Central memory CD8-positive, alpha-beta T cell (primary cell): ENCODE results near the gene RNPEPL1.
A peak's percentile ranks its signal among the peaks of the same experiment; 100 is the strongest.
"Not testable (repeated sequence)": the region's sequence is repeated elsewhere in the genome, so short reads cannot be mapped to it uniquely, and the experiment has no call there.

Source experiments
- ATAC-seq: fragments of 150-1000 bp; cut with Tn5 transposase; replicated peaks from 2 replicates; pipeline ENCODE4 v1.10.0; 2022; ENCODE audit warnings: mild to moderate bottlenecking, moderate FRiP score, moderate number of reproducible peaks; ENCODE audit not compliant: poor library complexity, severe bottlenecking; ENCODE audit errors: extremely low read depth
- DNase-seq, 2 donors: peaks; one replicate each; pipeline ENCODE4 v3.0.0; 2021; ENCODE audit warnings: low spot score in 2 of 2
- H3K27ac Mint-ChIP-seq: one replicate; pipeline ENCODE4 v1.8.0; 2022; ENCODE audit warnings: low read depth, mild to moderate bottlenecking, moderate library complexity, mixed read lengths
- H3K27me3 Mint-ChIP-seq: one replicate; pipeline ENCODE4 v1.8.0; 2022; ENCODE audit warnings: mixed read lengths
- H3K36me3 Mint-ChIP-seq: one replicate; pipeline ENCODE4 v1.8.0; 2022; ENCODE audit warnings: mild to moderate bottlenecking, moderate library complexity, mixed read lengths; ENCODE audit not compliant: insufficient read depth
- H3K4me1 Mint-ChIP-seq: one replicate; pipeline ENCODE4 v1.8.0; 2022; ENCODE audit warnings: mixed read lengths
- H3K4me3 Mint-ChIP-seq: one replicate; pipeline ENCODE4 v1.8.0; 2022; ENCODE audit warnings: mild to moderate bottlenecking, moderate library complexity, mixed read lengths
- H3K9me3 Mint-ChIP-seq: one replicate; pipeline ENCODE4 v1.8.0; 2022; ENCODE audit warnings: mixed read lengths

RNPEPL1 gene

DNA sequence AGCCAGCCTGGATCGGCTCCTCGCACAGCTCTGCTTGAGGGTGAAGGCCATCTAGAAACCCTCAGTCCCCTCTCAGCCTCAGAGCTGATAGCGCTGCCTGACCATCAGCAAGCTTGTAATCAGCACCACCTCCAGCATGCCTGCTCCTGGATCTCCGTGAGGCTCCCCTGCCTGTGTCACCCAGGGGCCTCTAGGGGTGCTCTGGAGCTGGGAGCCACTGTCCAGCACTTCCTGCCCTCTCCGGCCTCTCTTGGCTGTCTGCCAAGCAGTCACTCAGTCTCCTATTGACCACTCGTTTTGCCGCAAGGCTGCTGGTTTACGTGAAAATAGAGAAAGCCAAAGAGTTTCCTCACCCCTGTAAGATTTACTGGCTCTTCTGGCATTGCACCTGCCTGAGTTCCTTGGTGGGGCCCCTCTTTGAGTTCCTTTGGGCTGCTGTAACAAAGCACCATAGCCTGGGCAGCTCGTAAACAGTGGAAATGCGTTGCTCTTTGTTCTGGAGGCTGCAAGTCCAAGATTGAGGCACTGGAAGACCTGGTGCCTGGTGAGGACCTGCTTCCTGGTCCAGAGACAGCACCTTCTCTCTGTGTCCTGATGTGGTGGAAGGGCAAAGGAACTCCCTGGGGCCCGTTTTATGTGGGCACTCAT is 36.1 kb downstream of the RNPEPL1 start:
- no peaks in the 10 kb centered on the region for H3K27me3 Mint-ChIP-seq
- H3K9me3 Mint-ChIP-seq = no peaks in the 10 kb centered on the region
- H3K4me3 Mint-ChIP-seq = no peak overlapping the region
- H3K27ac Mint-ChIP-seq = no peak overlapping the region
- ATAC-seq (no peak), DNase-seq (no peak)
- H3K4me1 Mint-ChIP-seq = peaks cover 6% of the 10 kb centered on the region
- H3K36me3 Mint-ChIP-seq = peaks cover 8% of the 10 kb centered on the region

DNA sequence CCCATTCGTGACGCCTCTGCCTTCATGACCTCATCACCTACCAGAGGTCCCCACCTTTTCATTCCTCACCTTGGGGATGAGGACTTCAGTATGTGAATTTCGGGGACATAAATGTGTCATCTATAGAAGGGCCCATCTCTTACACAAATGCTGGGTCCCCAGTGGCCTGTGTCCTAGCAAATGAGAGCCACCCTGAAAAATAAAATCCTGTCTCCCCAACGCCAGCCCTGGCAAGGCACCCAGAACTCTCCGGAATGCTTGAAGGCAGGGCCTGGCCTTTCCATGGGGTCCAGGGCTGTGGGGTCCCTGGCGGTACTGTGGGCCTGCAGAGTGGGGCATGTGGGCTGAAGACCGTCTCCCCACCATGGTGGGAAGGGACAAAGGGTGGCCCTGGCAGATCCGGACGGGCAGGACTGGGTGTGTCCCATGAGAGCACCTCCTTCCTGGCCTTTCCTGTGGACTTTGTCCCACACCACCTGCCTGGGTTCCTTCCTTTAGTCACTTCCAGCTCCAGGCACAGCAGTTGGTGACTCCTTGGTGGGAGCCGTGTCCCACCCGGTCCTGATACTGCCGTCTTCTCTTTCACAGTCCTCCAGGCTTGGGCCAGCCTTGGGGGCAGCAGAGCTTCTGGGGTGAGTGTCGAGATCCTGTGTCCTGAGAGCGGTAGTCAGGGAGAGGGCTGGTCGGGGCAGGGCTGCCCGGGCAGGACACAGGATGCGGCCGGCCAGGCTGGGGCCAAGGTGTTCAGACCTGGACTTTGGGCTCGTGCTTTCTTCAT is 36.8 kb downstream of the RNPEPL1 start:
- H3K4me3 Mint-ChIP-seq = no peak overlapping the region
- peaks cover 6% of the 10 kb centered on the region for H3K4me1 Mint-ChIP-seq
- DNase-seq (no peak), ATAC-seq (no peak)
- H3K36me3 Mint-ChIP-seq = peaks cover 8% of the 10 kb centered on the region
- no peak overlapping the region for H3K27ac Mint-ChIP-seq
- no peaks in the 10 kb centered on the region for H3K9me3 Mint-ChIP-seq
- no peaks in the 10 kb centered on the region for H3K27me3 Mint-ChIP-seq

DNA sequence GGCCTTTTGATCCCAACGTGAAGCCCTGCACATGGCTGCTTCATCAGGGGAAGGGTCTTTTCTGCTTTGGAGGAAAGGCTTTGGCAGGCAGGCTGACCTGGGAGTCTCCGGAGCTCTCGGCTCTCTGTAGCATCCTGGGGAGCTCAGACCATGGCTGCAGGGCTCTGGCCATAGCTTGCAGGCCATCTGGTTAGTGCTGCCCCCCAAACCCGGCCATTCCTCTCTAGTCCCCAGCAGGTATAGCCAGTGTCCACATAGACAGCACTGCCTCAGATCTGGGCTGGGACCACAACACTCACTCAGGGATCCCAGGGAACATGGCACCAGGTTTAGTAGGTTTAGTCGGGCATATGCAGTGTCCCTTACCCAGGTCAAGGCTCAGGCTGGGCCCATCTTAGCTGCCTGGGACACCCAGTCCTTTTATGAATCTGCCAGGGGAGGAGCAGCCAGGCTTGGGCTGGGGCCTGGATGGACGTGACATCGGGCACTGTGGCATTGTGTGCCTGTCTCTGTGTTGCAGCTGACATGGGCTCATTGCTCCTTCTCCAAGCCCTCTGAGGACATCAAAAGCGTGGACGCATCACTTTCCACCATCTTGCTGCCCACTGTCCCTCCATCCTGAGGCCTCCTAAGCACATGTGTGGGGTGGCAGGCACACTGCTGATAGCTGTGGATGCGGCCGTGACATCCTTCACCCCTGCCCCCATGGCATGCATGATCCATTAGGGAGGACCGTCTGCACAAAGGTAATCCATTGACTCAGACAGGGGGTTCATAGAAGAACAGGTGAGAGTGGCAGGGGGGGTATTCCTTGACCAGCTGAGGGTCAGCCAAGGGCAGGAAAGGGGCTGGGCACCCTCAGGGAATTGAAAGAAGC is 37.8 kb downstream of the RNPEPL1 start:
- Mint-ChIP-seq H3K27ac (no peak overlapping the region), H3K9me3 (no peaks in the 10 kb centered on the region), H3K4me1 (peaks cover 8% of the 10 kb centered on the region), H3K36me3 (peaks cover 8% of the 10 kb centered on the region), H3K27me3 (no peaks in the 10 kb centered on the region), H3K4me3 (no peak overlapping the region)
- ATAC-seq (no peak), DNase-seq (no peak)

DNA sequence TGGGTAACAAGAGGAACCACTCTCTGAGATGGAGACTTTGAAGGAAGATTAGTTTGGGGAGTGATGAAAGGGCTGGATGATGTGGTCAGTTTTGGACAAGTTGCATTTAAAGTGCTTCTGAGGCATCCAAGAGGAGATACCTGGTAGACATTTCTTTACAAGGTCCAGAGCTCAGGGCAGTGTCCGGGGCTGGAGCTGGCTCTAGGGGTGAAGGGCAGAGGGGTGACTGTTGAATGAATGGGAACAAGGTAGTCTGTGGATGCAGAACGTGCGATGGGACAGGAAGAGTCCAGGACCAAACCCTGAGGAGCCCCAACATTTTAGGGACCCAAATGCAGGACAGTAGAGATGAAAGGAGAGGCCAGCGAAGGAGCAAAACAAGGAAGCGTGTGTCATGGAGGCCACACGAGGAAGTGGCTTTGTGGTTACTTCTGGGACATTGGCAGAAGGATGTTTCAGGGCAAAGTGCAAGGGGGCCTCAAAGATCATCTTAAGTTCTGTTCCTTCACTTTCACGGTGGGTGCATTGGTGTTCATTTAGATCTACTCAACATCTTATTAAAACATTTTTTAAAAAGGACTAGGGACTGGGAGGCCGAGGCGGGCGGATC is 43.4 kb downstream of the RNPEPL1 start:
- no peak for ATAC-seq
- Mint-ChIP-seq H3K27ac (no peak overlapping the region), H3K36me3 (peaks cover 6% of the 10 kb centered on the region), H3K4me1 (peaks cover 12% of the 10 kb centered on the region), H3K27me3 (no peaks in the 10 kb centered on the region), H3K4me3 (peak overlapping the region; percentile 47), H3K9me3 (no peaks in the 10 kb centered on the region)
- no peak for DNase-seq

DNA sequence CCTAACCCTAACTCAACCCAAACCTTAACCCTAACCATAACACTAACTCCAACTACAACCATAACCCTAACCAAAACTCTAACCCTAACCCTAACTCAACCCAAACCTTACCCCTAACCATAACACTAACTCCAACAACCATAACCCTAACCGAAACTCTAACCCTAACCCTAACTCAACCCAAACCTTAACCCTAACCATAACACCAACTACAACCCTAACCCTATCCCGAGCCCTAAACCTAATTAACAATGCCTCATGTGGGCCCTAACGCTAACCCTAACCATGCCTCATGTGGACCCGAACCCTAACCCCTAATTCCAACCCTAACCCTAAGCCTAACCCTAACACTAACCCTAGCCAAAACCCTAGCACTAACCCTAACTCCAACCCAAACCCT is 45.5 kb downstream of the RNPEPL1 start:
- no peak for ATAC-seq
- peaks cover 2% of the 10 kb centered on the region for H3K36me3 Mint-ChIP-seq
- peaks cover 12% of the 10 kb centered on the region for H3K4me1 Mint-ChIP-seq
- H3K27me3 Mint-ChIP-seq = no peaks in the 10 kb centered on the region
- DNase-seq = no peak
- no peak overlapping the region for H3K27ac Mint-ChIP-seq
- H3K4me3 Mint-ChIP-seq = no peak overlapping the region
- H3K9me3 Mint-ChIP-seq = no peaks in the 10 kb centered on the region

DNA sequence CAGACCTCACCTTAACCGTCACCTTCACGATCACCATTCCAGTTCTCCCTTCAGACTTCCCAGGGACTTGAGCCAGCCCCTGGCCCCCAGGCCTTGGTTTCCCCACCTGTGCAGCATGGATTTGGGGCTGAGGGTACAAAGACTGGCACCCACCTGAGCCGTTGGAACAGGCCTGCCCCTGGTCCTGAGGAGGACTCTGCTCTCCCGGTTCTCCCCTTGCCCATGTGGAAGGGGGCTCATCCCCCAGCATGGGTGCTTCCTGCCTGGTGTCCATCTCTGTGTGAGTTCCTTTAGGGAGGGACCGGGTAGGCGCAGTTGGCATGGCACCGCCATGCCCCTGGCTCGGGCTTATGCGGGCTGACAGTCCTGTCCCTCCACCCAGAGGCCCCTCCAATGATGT is 46.1 kb downstream of the RNPEPL1 start:
- no peaks in the 10 kb centered on the region for H3K27me3 Mint-ChIP-seq
- ATAC-seq = no peak
- H3K9me3 Mint-ChIP-seq = no peaks in the 10 kb centered on the region
- H3K36me3 Mint-ChIP-seq = peaks cover 2% of the 10 kb centered on the region
- no peak overlapping the region for H3K4me3 Mint-ChIP-seq
- peaks cover 12% of the 10 kb centered on the region for H3K4me1 Mint-ChIP-seq
- H3K27ac Mint-ChIP-seq = no peak overlapping the region
- no peak for DNase-seq

DNA sequence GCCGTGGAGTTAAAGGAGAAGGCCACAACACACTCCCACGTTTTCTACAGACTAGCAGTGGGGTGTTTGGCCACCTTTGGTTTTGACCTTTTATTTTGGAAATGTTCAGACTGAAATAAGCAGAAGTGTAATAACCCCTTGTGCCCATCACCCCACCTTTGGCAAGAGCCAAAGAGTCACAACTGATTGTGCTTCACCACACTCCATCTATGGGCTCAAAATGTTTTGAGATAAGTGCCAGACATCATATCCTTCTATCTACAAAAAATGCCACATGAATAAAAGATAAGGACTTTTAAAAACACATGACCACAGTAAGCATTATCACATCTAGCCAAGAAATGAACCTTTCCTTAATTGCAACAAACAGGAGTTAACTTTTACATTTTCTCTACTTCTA is 47.1 kb downstream of the RNPEPL1 start:
- H3K36me3 Mint-ChIP-seq = peaks cover 2% of the 10 kb centered on the region
- H3K27ac Mint-ChIP-seq = no peak overlapping the region
- no peak for ATAC-seq
- no peaks in the 10 kb centered on the region for H3K9me3 Mint-ChIP-seq
- H3K4me3 Mint-ChIP-seq = no peak overlapping the region
- peaks cover 17% of the 10 kb centered on the region for H3K4me1 Mint-ChIP-seq
- no peaks in the 10 kb centered on the region for H3K27me3 Mint-ChIP-seq
- DNase-seq = no peak

DNA sequence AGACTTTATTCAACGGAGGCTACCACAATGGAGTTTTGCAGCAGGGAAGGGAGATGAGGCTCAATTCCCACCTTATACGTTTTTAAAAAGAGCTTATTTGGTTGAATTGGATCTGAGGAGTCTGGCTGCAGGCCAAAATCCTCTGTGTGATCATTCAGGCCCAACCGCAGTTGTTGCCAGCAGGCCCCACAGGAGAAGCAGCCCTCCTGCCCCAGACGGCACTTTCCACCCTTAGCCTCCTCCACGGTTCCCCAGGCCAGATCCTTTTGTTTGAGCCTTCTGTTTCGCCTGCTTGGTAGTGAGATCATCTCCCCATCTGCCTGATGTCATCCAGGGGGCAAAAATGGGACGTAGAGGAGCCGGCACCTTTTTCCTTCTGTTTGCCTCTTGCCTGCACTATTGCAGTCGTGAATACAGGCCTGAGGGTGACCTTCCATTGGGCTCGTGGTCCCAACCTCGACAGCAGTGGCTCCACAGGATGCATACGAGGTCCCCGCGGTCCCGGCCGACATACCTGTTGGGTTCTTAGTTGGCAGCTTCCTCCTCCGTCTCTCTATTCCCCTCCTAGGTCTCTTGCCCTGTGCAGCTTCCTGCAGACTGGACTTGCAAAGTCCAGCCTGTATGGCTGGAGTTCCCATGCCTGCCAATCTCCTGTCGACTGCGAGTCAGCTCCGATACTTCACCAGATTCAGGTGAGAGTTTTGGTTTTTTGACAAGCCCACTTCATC is 47.7 kb downstream of the RNPEPL1 start:
- H3K27me3 Mint-ChIP-seq = no peaks in the 10 kb centered on the region
- no peak for DNase-seq
- no peaks in the 10 kb centered on the region for H3K36me3 Mint-ChIP-seq
- no peak overlapping the region for H3K4me3 Mint-ChIP-seq
- peaks cover 21% of the 10 kb centered on the region for H3K4me1 Mint-ChIP-seq
- no peaks in the 10 kb centered on the region for H3K9me3 Mint-ChIP-seq
- ATAC-seq = no peak
- H3K27ac Mint-ChIP-seq = peak overlapping the region; percentile 47

DNA sequence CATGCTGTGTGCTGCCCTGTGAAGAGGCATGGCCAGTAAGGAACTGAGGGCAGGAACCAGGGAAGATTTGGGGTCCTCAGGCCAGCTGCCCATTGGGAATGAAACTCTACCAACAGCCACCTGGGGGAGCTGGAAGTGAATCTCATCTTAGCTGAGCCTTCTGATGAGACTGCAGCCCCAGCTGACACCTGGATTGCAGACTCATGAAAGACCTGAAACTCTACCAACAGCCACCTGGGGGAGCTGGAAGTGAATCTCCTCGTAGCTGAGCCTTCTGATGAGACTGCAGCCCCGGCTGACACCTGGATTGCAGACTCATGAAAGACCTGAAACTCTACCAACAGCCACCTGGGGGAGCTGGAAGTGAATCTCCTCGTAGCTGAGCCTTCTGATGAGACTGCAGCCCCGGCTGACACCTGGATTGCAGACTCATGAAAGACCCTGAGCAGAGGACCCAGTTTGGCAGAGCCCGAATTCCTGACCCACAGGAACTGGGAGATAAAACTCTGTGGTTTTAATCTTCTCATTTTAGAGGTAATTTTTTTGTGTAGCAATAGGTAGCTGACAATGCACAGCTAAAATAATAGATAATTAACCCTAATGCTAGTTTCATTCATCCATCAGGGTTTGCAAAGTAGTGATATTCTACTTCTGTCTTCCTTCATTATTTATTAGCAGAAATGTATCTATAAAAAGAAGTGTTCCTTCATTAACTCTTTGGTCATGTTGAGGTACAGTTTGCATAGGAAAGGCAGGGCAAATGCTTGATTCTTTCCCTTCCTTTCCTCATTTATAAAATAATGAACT is 48.8 kb downstream of the RNPEPL1 start:
- H3K27ac Mint-ChIP-seq = not testable (repeated sequence)

DNA sequence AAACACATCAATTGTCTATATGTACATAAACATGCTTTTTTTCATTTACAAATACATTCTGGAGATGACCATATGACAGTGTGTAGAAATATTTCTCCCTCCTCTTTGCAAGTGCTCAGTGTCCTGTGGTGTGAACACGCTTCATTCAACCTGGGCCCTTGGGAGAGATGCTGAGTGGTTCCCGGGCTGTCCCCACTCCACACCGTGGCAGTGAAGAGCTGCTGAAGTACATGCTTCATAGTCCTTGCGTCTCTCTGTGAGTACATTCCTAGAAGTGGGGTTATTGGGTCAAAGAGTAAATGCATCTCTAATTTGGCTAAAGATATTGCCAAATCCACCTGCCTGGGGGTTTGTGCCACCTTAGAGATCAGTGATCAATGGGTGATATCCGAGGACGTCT is 50.5 kb downstream of the RNPEPL1 start:
- Mint-ChIP-seq H3K27ac (no peak overlapping the region), H3K36me3 (peaks cover 3% of the 10 kb centered on the region), H3K4me3 (no peak overlapping the region), H3K9me3 (no peaks in the 10 kb centered on the region), H3K4me1 (peaks cover 31% of the 10 kb centered on the region), H3K27me3 (no peaks in the 10 kb centered on the region)
- no peak for ATAC-seq
- no peak for DNase-seq

More for the DNA sequence above, 48.8 kb downstream of the RNPEPL1 start:
- not testable (repeated sequence) for H3K27me3 Mint-ChIP-seq, H3K4me3 Mint-ChIP-seq, H3K9me3 Mint-ChIP-seq, ATAC-seq, H3K36me3 Mint-ChIP-seq, DNase-seq
- H3K4me1 Mint-ChIP-seq = peaks cover 21% of the 10 kb centered on the region

DNA sequence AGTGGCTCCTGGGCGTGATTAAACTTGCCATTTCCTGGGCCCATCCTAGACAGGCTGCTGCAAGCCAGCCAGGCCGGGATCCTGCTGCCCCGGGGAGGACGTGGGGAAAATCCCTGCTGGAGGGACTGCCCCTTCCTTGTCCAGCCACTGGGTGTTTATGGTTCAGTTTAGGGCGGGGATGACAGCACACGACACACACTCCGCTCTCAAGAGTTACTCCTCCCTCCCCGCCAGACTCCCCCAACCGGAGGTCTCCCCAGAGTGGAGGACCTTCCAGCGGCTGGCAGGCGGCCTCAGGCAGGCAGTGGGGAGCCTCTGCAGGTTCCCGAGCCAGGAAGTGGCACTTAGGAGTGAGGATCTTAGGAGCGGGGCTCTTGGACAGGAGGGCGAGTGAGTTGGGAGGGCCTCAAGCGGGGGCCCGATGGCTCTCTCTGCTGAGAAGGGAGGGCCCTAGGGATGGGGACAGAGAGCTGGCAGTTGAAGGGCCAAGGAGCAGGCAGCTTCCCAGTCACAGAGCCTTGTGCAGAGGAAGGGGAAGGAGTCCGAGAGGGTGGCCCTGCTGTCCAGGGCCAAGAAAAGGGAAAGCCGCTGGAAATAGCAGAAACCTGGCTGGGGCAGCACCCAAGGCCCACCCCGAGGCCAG is 51.3 kb downstream of the RNPEPL1 start:
- H3K27ac Mint-ChIP-seq = peak overlapping the region; percentile 82
- H3K27me3 Mint-ChIP-seq = no peaks in the 10 kb centered on the region
- H3K36me3 Mint-ChIP-seq = peaks cover 5% of the 10 kb centered on the region
- DNase-seq (no peak), ATAC-seq (no peak)
- no peaks in the 10 kb centered on the region for H3K9me3 Mint-ChIP-seq
- H3K4me1 Mint-ChIP-seq = peaks cover 39% of the 10 kb centered on the region
- peak overlapping the region; percentile 61 for H3K4me3 Mint-ChIP-seq
